SU-DHL-6 (cell line): ENCODE results near the gene ABCF2.

Source experiments
- CTCF ChIP-seq: fragments of 200-600 bp; sonication (generic); IDR thresholded peaks from one replicate; pipeline ENCODE4 v1.5.1; 2017; ENCODE audit warnings: antibody characterized with exemption, mild to moderate bottlenecking, low read length, moderate library complexity; ENCODE audit not compliant: insufficient read depth, poor library complexity, severe bottlenecking
- EZH2phosphoT487 ChIP-seq: fragments of 200-600 bp; sonication (generic), shearing (Covaris generic); conservative IDR thresholded peaks from 2 replicates; pipeline ENCODE4 v1.6.1; 2018; ENCODE audit warnings: mild to moderate bottlenecking, antibody characterized with exemption, low read length, moderate library complexity, mixed read lengths

GRCh38 chr7:151269511-151269910 is 42.5 kb upstream of the ABCF2 start:
- TF ChIP-seq CTCF = no peak
- no peak for TF ChIP-seq EZH2phosphoT487
